ENCODE results near the gene TNIK. TPM values are rescaled to one million over a fixed set of nuclear protein-coding genes. Genes with fewer than 3 reads are reported as not detected.

TNIK gene
- total and polyA plus RNA-seq, 2 of the 13 experiments (the other 11 are each of a cell fraction or from before 2014, with no cell fraction given): 0.15 to 0.22 TPM

DNA sequence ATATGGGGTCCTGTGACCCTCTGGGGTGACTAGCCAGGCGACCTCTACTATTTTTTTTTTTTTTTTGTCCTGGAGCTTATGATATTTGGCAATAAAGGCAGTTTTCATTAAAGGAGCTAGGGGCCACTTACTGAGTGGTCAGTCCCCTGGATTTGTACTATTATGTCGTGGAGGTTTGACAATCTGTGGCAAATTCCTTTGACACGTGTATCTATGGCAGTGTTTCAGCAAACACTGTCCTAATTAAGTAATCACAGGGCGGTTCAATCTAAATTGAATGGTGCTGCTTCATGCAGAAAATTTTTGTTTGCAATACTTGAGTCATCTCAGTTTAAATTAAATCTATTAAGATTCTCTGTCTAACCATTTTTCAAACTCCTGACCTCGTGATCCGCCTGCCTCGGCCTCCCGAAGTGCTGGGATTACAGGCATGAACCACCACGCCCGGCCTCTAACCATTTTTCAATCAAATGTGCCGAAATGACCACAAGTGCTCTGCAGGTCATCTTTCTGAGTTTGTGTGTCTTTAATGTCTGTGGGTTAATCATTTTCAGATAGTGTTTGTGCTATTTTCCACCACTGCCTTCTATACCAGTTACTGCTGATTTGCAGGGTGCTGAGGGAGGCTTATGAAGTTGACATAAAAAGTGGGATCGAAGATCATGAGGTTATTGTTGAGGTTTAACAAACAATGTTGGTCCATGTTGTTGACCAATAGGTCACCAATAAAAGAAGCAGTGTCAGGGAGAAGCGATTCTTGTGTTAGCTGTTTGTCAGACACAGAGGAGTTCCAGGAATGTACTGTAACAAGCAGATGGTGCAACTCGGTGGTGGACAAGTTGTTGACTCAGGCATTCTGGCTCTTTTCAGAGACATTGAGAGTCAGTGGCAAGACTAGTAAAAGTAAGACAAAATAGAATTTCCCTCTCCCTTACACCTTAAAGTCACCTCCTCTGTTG is 415.1 kb downstream of the TNIK start (continued):
- TF ChIP-seq GABPB1 (CRISPR knock-in tag; IDR thresholded peaks at IDR 0.05) (no peak), ETV5 (CRISPR knock-in tag; IDR thresholded peaks at IDR 0.05; ENCODE audit: borderline replicate concordance) (peak; percentile 89), SRF (IDR thresholded peaks at IDR 0.05; ENCODE audit: low read depth, low read length) (no peak), JUNB (CRISPR knock-in tag; IDR thresholded peaks at IDR 0.05; ENCODE audit: borderline replicate concordance) (peak; percentile 88; the same call in 1 of the 2 replicates), PPARG (CRISPR knock-in tag; conservative IDR thresholded peaks at IDR 0.05) (peak; percentile 85), KLF6 (CRISPR knock-in tag; IDR thresholded peaks at IDR 0.05) (peak; percentile 82), SIN3B (IDR thresholded peaks at IDR 0.05; ENCODE audit: low read length) (no peak), KAT7 (CRISPR knock-in tag; IDR thresholded peaks at IDR 0.05; ENCODE audit: borderline replicate concordance) (no peak), CHD2 (IDR thresholded peaks at IDR 0.05; ENCODE audit: low read depth, low read length) (no peak), POLR2A (IDR thresholded peaks at IDR 0.05; ENCODE audit: insufficient read depth in 1 of 2, low read depth in 2 of 2, low read length in 2 of 2) (peak in 1 of 2 experiments; percentile 41; a peak in 1 of 4 replicates)
- TF ChIP-seq, protein P1, sequence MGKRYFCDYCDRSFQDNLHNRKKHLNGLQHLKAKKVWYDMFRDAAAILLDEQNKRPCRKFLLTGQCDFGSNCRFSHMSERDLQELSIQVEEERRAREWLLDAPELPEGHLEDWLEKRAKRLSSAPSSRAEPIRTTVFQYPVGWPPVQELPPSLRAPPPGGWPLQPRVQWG (CRISPR knock-in tag; IDR thresholded peaks at IDR 0.05; ENCODE audit: borderline replicate concordance, low read depth): no peak
- TF ChIP-seq, protein P2, sequence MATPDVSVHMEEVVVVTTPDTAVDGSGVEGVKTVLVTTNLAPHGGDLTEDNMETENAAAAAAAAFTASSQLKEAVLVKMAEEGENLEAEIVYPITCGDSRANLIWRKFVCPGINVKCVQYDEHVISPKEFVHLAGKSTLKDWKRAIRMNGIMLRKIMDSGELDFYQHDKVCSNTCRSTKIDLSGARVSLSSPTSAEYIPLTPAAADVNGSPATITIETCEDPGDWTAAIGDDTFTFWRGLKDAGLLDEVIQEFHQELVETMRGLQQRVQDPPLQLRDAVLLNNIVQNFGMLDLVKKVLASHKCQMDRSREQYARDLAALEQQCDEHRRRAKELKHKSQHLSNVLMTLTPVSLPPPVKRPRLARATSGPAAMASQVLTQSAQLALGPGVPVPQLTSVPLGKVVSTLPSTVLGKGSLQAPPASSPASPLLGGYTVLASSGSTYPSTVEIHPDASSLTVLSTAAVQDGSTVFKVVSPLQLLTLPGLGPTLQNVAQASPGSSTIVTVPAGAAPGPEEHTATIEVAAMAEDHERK (CRISPR knock-in tag; IDR thresholded peaks at IDR 0.05; ENCODE audit: low read depth): no peak
- TF ChIP-seq, protein P3, sequence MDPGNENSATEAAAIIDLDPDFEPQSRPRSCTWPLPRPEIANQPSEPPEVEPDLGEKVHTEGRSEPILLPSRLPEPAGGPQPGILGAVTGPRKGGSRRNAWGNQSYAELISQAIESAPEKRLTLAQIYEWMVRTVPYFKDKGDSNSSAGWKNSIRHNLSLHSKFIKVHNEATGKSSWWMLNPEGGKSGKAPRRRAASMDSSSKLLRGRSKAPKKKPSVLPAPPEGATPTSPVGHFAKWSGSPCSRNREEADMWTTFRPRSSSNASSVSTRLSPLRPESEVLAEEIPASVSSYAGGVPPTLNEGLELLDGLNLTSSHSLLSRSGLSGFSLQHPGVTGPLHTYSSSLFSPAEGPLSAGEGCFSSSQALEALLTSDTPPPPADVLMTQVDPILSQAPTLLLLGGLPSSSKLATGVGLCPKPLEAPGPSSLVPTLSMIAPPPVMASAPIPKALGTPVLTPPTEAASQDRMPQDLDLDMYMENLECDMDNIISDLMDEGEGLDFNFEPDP (CRISPR knock-in tag; conservative IDR thresholded peaks at IDR 0.05): peak; percentile 97; the same call in 1 of the 2 replicates
- TF ChIP-seq, protein P4, sequence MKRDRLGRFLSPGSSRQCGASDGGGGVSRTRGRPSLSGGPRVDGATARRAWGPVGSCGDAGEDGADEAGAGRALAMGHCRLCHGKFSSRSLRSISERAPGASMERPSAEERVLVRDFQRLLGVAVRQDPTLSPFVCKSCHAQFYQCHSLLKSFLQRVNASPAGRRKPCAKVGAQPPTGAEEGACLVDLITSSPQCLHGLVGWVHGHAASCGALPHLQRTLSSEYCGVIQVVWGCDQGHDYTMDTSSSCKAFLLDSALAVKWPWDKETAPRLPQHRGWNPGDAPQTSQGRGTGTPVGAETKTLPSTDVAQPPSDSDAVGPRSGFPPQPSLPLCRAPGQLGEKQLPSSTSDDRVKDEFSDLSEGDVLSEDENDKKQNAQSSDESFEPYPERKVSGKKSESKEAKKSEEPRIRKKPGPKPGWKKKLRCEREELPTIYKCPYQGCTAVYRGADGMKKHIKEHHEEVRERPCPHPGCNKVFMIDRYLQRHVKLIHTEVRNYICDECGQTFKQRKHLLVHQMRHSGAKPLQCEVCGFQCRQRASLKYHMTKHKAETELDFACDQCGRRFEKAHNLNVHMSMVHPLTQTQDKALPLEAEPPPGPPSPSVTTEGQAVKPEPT (CRISPR knock-in tag; IDR thresholded peaks at IDR 0.05; ENCODE audit: low read depth): no peak
- TF ChIP-seq, protein P5, sequence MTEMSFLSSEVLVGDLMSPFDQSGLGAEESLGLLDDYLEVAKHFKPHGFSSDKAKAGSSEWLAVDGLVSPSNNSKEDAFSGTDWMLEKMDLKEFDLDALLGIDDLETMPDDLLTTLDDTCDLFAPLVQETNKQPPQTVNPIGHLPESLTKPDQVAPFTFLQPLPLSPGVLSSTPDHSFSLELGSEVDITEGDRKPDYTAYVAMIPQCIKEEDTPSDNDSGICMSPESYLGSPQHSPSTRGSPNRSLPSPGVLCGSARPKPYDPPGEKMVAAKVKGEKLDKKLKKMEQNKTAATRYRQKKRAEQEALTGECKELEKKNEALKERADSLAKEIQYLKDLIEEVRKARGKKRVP (CRISPR knock-in tag; IDR thresholded peaks at IDR 0.05): peak in 1 of 2 experiments; percentile 96; a peak in 2 of 4 replicates
- TF ChIP-seq, protein P6, sequence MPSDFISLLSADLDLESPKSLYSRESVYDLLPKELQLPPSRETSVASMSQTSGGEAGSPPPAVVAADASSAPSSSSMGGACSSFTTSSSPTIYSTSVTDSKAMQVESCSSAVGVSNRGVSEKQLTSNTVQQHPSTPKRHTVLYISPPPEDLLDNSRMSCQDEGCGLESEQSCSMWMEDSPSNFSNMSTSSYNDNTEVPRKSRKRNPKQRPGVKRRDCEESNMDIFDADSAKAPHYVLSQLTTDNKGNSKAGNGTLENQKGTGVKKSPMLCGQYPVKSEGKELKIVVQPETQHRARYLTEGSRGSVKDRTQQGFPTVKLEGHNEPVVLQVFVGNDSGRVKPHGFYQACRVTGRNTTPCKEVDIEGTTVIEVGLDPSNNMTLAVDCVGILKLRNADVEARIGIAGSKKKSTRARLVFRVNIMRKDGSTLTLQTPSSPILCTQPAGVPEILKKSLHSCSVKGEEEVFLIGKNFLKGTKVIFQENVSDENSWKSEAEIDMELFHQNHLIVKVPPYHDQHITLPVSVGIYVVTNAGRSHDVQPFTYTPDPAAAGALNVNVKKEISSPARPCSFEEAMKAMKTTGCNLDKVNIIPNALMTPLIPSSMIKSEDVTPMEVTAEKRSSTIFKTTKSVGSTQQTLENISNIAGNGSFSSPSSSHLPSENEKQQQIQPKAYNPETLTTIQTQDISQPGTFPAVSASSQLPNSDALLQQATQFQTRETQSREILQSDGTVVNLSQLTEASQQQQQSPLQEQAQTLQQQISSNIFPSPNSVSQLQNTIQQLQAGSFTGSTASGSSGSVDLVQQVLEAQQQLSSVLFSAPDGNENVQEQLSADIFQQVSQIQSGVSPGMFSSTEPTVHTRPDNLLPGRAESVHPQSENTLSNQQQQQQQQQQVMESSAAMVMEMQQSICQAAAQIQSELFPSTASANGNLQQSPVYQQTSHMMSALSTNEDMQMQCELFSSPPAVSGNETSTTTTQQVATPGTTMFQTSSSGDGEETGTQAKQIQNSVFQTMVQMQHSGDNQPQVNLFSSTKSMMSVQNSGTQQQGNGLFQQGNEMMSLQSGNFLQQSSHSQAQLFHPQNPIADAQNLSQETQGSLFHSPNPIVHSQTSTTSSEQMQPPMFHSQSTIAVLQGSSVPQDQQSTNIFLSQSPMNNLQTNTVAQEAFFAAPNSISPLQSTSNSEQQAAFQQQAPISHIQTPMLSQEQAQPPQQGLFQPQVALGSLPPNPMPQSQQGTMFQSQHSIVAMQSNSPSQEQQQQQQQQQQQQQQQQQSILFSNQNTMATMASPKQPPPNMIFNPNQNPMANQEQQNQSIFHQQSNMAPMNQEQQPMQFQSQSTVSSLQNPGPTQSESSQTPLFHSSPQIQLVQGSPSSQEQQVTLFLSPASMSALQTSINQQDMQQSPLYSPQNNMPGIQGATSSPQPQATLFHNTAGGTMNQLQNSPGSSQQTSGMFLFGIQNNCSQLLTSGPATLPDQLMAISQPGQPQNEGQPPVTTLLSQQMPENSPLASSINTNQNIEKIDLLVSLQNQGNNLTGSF (CRISPR knock-in tag; IDR thresholded peaks at IDR 0.05): no peak

All from HepG2 (cell line).